Measurements from ENCODE around the gene RTN4RL1.

Gene RTN4RL1

GRCh38 chr17:1975573-1975972 lies 49.6 kb downstream of the RTN4RL1 start:
- H3K27ac ChIP-seq: no peak overlapping the region
- TF ChIP-seq, protein P1, sequence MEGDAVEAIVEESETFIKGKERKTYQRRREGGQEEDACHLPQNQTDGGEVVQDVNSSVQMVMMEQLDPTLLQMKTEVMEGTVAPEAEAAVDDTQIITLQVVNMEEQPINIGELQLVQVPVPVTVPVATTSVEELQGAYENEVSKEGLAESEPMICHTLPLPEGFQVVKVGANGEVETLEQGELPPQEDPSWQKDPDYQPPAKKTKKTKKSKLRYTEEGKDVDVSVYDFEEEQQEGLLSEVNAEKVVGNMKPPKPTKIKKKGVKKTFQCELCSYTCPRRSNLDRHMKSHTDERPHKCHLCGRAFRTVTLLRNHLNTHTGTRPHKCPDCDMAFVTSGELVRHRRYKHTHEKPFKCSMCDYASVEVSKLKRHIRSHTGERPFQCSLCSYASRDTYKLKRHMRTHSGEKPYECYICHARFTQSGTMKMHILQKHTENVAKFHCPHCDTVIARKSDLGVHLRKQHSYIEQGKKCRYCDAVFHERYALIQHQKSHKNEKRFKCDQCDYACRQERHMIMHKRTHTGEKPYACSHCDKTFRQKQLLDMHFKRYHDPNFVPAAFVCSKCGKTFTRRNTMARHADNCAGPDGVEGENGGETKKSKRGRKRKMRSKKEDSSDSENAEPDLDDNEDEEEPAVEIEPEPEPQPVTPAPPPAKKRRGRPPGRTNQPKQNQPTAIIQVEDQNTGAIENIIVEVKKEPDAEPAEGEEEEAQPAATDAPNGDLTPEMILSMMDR (conservative IDR thresholded peaks at IDR 0.05): no peak
- no peak for TF ChIP-seq ZFX (IDR thresholded peaks at IDR 0.05)

GRCh38 chr17:1972487-1973160 lies 52.5 kb downstream of the RTN4RL1 start:
- TF ChIP-seq, protein P1 (conservative IDR thresholded peaks at IDR 0.05): no peak
- TF ChIP-seq ZFX (IDR thresholded peaks at IDR 0.05): no peak
- H3K27ac ChIP-seq: no peak overlapping the region

DNA sequence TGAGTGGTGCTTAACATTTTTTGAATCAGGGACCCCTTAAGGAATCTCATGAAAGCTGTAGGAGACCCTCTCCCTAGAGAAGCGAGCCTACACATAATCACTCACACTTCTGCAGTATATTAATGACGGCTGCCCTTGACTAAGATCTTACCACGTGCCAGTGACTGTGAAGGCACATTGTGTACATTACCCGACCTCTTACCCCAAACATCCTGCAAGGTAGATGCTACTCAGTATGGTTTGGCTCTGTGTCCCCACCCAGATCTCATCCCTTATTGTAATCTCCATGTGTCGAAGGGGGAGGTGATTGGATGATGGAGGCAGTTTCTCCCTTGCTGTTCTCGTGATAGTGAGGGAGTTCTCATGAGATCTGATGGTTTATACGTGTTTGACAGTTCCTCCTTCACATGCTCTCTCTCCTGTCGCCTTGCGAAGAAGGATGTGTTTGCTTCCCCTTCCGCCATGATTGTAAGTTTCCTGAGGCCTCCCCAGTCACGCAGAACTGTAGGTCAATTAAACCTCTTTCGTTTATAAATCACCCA lies 54.2 kb downstream of the RTN4RL1 start:
- TF ChIP-seq ZFX (IDR thresholded peaks at IDR 0.05): no peak
- TF ChIP-seq, protein P1 (conservative IDR thresholded peaks at IDR 0.05): no peak
- no peak overlapping the region for H3K27ac ChIP-seq

DNA sequence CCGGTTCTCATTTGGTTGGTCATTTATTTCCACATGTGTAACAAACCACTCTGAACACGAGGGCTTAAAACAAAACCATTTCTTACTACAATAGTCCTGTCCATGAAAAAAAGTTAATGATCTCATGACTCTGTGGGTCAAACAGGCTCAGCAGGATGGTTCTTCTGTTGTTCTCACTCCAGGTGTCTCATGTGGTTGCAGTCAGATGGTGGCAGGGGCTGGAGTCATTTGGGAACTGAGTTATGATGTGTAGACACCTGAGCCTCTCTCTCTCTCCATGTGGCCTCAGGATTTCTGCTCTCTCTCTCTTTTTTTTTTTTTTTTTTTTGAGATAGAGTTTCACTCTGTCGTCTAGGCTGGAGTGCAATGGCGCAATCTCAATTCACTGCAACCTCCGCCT lies 55.4 kb downstream of the RTN4RL1 start:
- no peak overlapping the region for H3K27ac ChIP-seq
- TF ChIP-seq, protein P1 (conservative IDR thresholded peaks at IDR 0.05): no peak
- no peak for TF ChIP-seq ZFX (IDR thresholded peaks at IDR 0.05)

- peak overlapping the region; percentile 66 for H3K27ac ChIP-seq
- TF ChIP-seq, protein P1 (conservative IDR thresholded peaks at IDR 0.05): no peak
- no peak for TF ChIP-seq ZFX (IDR thresholded peaks at IDR 0.05)
These were observed 57.9 kb downstream of the RTN4RL1 start for GRCh38 chr17:1967213-1967612.

DNA sequence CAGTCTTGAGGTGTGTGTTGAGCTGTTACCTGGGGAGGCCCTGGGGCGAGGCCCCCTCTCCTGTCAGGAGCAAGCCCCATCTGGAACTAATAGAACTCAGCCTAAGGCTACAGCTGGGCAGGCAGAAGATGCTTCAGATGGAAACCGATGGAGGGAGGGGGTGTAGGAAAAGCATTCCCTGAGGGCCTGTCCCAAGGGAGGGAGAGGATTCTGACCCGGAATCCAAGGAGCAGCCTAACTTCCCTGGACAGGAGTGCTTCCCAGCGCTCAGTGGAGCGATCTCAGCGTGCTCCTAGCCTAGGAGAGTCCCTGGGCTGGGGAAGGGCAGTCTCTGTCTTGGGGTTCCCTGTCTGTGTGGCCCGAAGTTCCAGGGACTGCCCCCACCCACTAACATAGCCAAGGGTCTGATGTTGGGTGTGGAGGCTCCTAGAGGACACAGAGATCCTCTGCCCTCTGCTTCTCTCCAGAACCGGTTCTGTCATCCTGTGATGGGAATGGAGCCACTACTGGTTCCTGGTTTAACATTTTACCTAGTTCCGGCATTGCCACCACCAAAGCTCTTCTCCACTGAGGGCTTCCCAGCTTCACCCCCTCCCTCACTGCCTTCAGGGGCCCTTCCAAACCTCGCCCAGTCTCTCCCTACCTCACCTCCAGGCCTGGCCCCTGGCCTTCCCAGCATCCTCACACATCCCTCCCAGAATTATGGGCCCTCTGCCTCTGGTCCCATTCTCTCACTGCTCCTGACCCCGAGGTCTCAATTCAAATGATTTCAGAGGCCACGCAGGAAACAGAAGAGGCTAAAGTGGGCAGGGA lies 58.7 kb downstream of the RTN4RL1 start:
- H3K27ac ChIP-seq: peak overlapping the region; percentile 66

More for the DNA sequence above, 58.7 kb downstream of the RTN4RL1 start:
- no peak for TF ChIP-seq ZFX (IDR thresholded peaks at IDR 0.05)
- TF ChIP-seq, protein P1 (conservative IDR thresholded peaks at IDR 0.05): no peak

Measured in C4-2B (cell line).